Measurements from ENCODE around the gene ENAH.

The ENAH gene

GRCh38 chr1:225449261-225449660, 203.7 kb downstream of the ENAH start:
- DNase-seq: no peak

- no peak for DNase-seq
Measured at GRCh38 chr1:225448146-225448805, 204.6 kb downstream of the ENAH start.

- no peak for DNase-seq
Measured at GRCh38 chr1:225447650-225448089, 205.3 kb downstream of the ENAH start.

- DNase-seq: no peak
Measured at GRCh38 chr1:225446981-225447615, 205.8 kb downstream of the ENAH start.

- DNase-seq: no peak
Measured at GRCh38 chr1:225446595-225446960, 206.3 kb downstream of the ENAH start.

- DNase-seq: no peak
Measured at GRCh38 chr1:225445639-225446594, 207.0 kb downstream of the ENAH start.

- DNase-seq: no peak
Measured at GRCh38 chr1:225442123-225442505, 210.8 kb downstream of the ENAH start.

- DNase-seq: no peak
Measured at GRCh38 chr1:225441314-225442122, 211.4 kb downstream of the ENAH start.

- no peak for DNase-seq
Measured at GRCh38 chr1:225440380-225441221, 212.3 kb downstream of the ENAH start.

- no peak for DNase-seq
Measured at GRCh38 chr1:225437710-225438437, 215.0 kb downstream of the ENAH start.

All from bone marrow (tissue), 2 donors.